GM18498 (cell line): ENCODE results near the gene SFTPA2.
A peak's percentile ranks its signal among the peaks of the same experiment; 100 is the strongest.
"Not testable (repeated sequence)": the region's sequence is repeated elsewhere in the genome, so short reads cannot be mapped to it uniquely, and the experiment has no call there.

ENCODE experiments used
- ATAC-seq: cut with Tn5 transposase; IDR thresholded peaks from one replicate; pipeline ENCODE4 v1.9.1; 2021; ENCODE audit warnings: mild to moderate bottlenecking, moderate library complexity; ENCODE audit not compliant: unreplicated experiment

Gene SFTPA2

GRCh38 chr10:79560160-79560709, at the start of gene SFTPA2:
Gene SFTPA2, minus strand, starts transcription at chr10:79560407. Its CDS starts 924 bp downstream, at chr10:79559483.
- ATAC-seq = no peak

- no peak for ATAC-seq
Measured at GRCh38 chr10:79608505-79609375, 48.5 kb upstream of the SFTPA2 start.

GRCh38 chr10:79605308-79605707, 45.1 kb upstream of the SFTPA2 start:
- no peak for ATAC-seq

GRCh38 chr10:79604294-79604693, 44.1 kb upstream of the SFTPA2 start:
- no peak for ATAC-seq

GRCh38 chr10:79602953-79603352, 42.7 kb upstream of the SFTPA2 start:
- no peak for ATAC-seq

- ATAC-seq = no peak
Measured at GRCh38 chr10:79601939-79602338, 41.7 kb upstream of the SFTPA2 start.

GRCh38 chr10:79599644-79600043, 39.4 kb upstream of the SFTPA2 start:
- not testable (repeated sequence) for ATAC-seq

- ATAC-seq = no peak
Measured at GRCh38 chr10:79595510-79595909, 35.3 kb upstream of the SFTPA2 start.

- not testable (repeated sequence) for ATAC-seq
Measured at GRCh38 chr10:79594565-79594964, 34.4 kb upstream of the SFTPA2 start.

- ATAC-seq = no peak
Measured at GRCh38 chr10:79593377-79593776, 33.2 kb upstream of the SFTPA2 start.

- no peak for ATAC-seq
Measured at GRCh38 chr10:79588800-79589199, 28.6 kb upstream of the SFTPA2 start.

- ATAC-seq = no peak
Measured at GRCh38 chr10:79586933-79587332, 26.7 kb upstream of the SFTPA2 start.

- ATAC-seq = no peak
Measured at GRCh38 chr10:79585870-79586527, 25.8 kb upstream of the SFTPA2 start.

GRCh38 chr10:79583488-79584024, 23.3 kb upstream of the SFTPA2 start:
- no peak for ATAC-seq

GRCh38 chr10:79582954-79583353, 22.7 kb upstream of the SFTPA2 start:
- not testable (repeated sequence) for ATAC-seq

GRCh38 chr10:79582096-79582495, 21.9 kb upstream of the SFTPA2 start:
- no peak for ATAC-seq

GRCh38 chr10:79581044-79581443, 20.8 kb upstream of the SFTPA2 start:
- no peak for ATAC-seq

- ATAC-seq = no peak
Measured at GRCh38 chr10:79579361-79579760, 19.2 kb upstream of the SFTPA2 start.

- not testable (repeated sequence) for ATAC-seq
Measured at GRCh38 chr10:79570624-79571023, 10.4 kb upstream of the SFTPA2 start.

- no peak for ATAC-seq
Measured at GRCh38 chr10:79563426-79563825, 3.2 kb upstream of the SFTPA2 start.

- peak; percentile 74 for ATAC-seq
Measured at GRCh38 chr10:79562135-79562756, 2.0 kb upstream of the SFTPA2 start.
